Fibroblast of lung (primary cell): ENCODE results near the gene STARD9. TPM values are rescaled to one million over a fixed set of nuclear protein-coding genes. Genes with fewer than 3 reads are reported as not detected.

Source experiments
- DNase-seq, 2 donors: peaks; one replicate each; pipeline versions ENCODE4 v3.0.0 to v3.0.0-alpha.2; 2010; ENCODE audit warnings: low read depth in 2 of 2
- H2AFZ ChIP-seq: 2 replicates; pipeline ENCODE4 v1.5.1; 2012; ENCODE audit warnings: low read length, control low read depth, inconsistent platforms
- H3K27ac ChIP-seq: 2 replicates; pipeline ENCODE4 v1.5.1; 2011; ENCODE audit warnings: low read length, control low read depth; ENCODE audit not compliant: insufficient read depth
- H3K27me3 ChIP-seq: 2 replicates; pipeline ENCODE4 v1.5.1; 2011; ENCODE audit warnings: mild to moderate bottlenecking, low read length; ENCODE audit not compliant: control insufficient read depth, insufficient read depth
- H3K36me3 ChIP-seq: 2 replicates; pipeline ENCODE4 v1.5.1; 2011; ENCODE audit warnings: low read length; ENCODE audit not compliant: control insufficient read depth, insufficient read depth
- H3K4me1 ChIP-seq: 2 replicates; pipeline ENCODE4 v1.5.1; 2011; ENCODE audit warnings: low read length; ENCODE audit not compliant: control insufficient read depth, insufficient read depth; ENCODE audit errors: extremely low read depth
- H3K4me2 ChIP-seq: 2 replicates; pipeline ENCODE4 v1.5.1; 2011; ENCODE audit warnings: low read length, control low read depth; ENCODE audit not compliant: insufficient read depth; ENCODE audit errors: extremely low read depth
- H3K4me3 ChIP-seq, 4 experiments: fragments of 200-600 bp in 1 of 4; sonication (generic) in 1 of 4; replicated peaks in 1 of 4; 2 replicates each; pipeline ENCODE4 v1.5.1; 2011 to 2016; ENCODE audit warnings: low read length in 4 of 4, low read depth in 3 of 4, mild to moderate bottlenecking in 3 of 4, control low read depth in 2 of 4, inconsistent platforms in 1 of 4, mixed read lengths in 1 of 4; ENCODE audit not compliant: insufficient read depth in 1 of 4; ENCODE audit errors: control extremely low read depth in 1 of 4
- H3K79me2 ChIP-seq: 2 replicates; pipeline ENCODE4 v1.5.1; 2012; ENCODE audit warnings: mild to moderate bottlenecking, low read length, inconsistent platforms; ENCODE audit not compliant: control insufficient read depth, insufficient read depth
- H3K9ac ChIP-seq: 2 replicates; pipeline ENCODE4 v1.5.1; 2011; ENCODE audit warnings: mild to moderate bottlenecking, low read length, control low read depth; ENCODE audit not compliant: insufficient read depth
- H3K9me3 ChIP-seq: 2 replicates; pipeline ENCODE4 v1.5.1; 2012; ENCODE audit warnings: low read depth, low read length; ENCODE audit not compliant: control insufficient read depth, insufficient read depth
- H4K20me1 ChIP-seq: 2 replicates; pipeline ENCODE4 v1.5.1; 2011; ENCODE audit warnings: low read length; ENCODE audit not compliant: control insufficient read depth, insufficient read depth; ENCODE audit errors: extremely low read depth
- CTCF ChIP-seq, 2 donors: IDR thresholded peaks in 1 of 2; conservative IDR thresholded peaks in 1 of 2; 1 replicate in 1 of 2; 2 replicates in 1 of 2; pipeline ENCODE4 v1.5.1; 2011 to 2012; ENCODE audit warnings: low read length in 2 of 2, control low read depth in 1 of 2, inconsistent platforms in 1 of 2, low read depth in 1 of 2, mild to moderate bottlenecking in 1 of 2
- EZH2 ChIP-seq: IDR thresholded peaks from 2 replicates; pipeline ENCODE4 v1.5.1; 2012; ENCODE audit warnings: low read length, control low read depth, mild to moderate bottlenecking; ENCODE audit errors: missing control alignments
- polyA plus RNA-seq, 2 donors: library from polyadenylated mRNA; depleted of rRNA in 1 of 2; stranded (reverse) in 1 of 2; unstranded in 1 of 2; fragments of >200 nt; gene quantifications; 2 replicates each; pipeline ENCODE4 v1.2.1, GENCODE V29; 2011 to 2012; ENCODE audit warnings: missing spikeins in 1 of 2
- total RNA-seq: library from RNA; depleted of rRNA; stranded (reverse); fragments of >200 nt; gene quantifications from 2 replicates; pipeline ENCODE4 v1.2.1, GENCODE V29; 2014

STARD9 gene
- total and polyA plus RNA-seq, 2 donors (not counting 1 experiment from before 2014, with no cell fraction given) = 2.5 to 8.3 TPM

- DNase-seq = no peak
- no peak overlapping the region for H2AFZ ChIP-seq
- no peaks in the 10 kb centered on the region for H4K20me1 ChIP-seq
- no peak overlapping the region for H3K4me2 ChIP-seq
- H3K9ac ChIP-seq = no peak overlapping the region
- no peaks in the 10 kb centered on the region for H3K9me3 ChIP-seq
- TF ChIP-seq CTCF (conservative IDR thresholded peaks at IDR 0.05 in 1 of 2, IDR thresholded peaks at IDR 0.05 in 1 of 2; ENCODE audit: low read depth in 1 of 2, low read length in 2 of 2) (no peak), EZH2 (no peak)
- no peaks in the 10 kb centered on the region for H3K27me3 ChIP-seq
- H3K79me2 ChIP-seq = no peaks in the 10 kb centered on the region
- H3K4me3 ChIP-seq = no peak overlapping the region
- H3K36me3 ChIP-seq = peaks cover 28% of the 10 kb centered on the region
- H3K4me1 ChIP-seq = no peaks in the 10 kb centered on the region
- H3K27ac ChIP-seq = no peak overlapping the region
Measured at GRCh38 chr15:42725331-42725903, 150.0 kb downstream of the STARD9 start.

GRCh38 chr15:42726114-42726513, 150.7 kb downstream of the STARD9 start:
- H3K36me3 ChIP-seq = peaks cover 31% of the 10 kb centered on the region
- H3K9ac ChIP-seq = no peak overlapping the region
- no peaks in the 10 kb centered on the region for H3K79me2 ChIP-seq
- H3K4me3 ChIP-seq = no peak overlapping the region
- TF ChIP-seq CTCF (conservative IDR thresholded peaks at IDR 0.05 in 1 of 2, IDR thresholded peaks at IDR 0.05 in 1 of 2; ENCODE audit: low read depth in 1 of 2, low read length in 2 of 2) (no peak), EZH2 (no peak)
- H2AFZ ChIP-seq = no peak overlapping the region
- no peak overlapping the region for H3K4me2 ChIP-seq
- no peak for DNase-seq
- no peaks in the 10 kb centered on the region for H3K27me3 ChIP-seq
- no peaks in the 10 kb centered on the region for H4K20me1 ChIP-seq
- H3K4me1 ChIP-seq = no peaks in the 10 kb centered on the region
- H3K27ac ChIP-seq = no peak overlapping the region
- no peaks in the 10 kb centered on the region for H3K9me3 ChIP-seq

GRCh38 chr15:42727750-42728381, 152.5 kb downstream of the STARD9 start:
- Histone ChIP-seq H4K20me1 (no peaks in the 10 kb centered on the region), H3K4me1 (no peaks in the 10 kb centered on the region), H3K4me3 (no peak overlapping the region), H3K79me2 (no peaks in the 10 kb centered on the region), H3K27me3 (no peaks in the 10 kb centered on the region), H3K36me3 (peaks cover 41% of the 10 kb centered on the region), H3K9me3 (no peaks in the 10 kb centered on the region), H3K9ac (no peak overlapping the region), H3K4me2 (no peak overlapping the region), H2AFZ (no peak overlapping the region), H3K27ac (no peak overlapping the region)
- no peak for DNase-seq
- no peak for TF ChIP-seq EZH2
- TF ChIP-seq CTCF (conservative IDR thresholded peaks at IDR 0.05 in 1 of 2, IDR thresholded peaks at IDR 0.05 in 1 of 2; ENCODE audit: low read depth in 1 of 2, low read length in 2 of 2) = no peak
